H9 (cell line): ENCODE results near the gene AGAP3. TPM values are rescaled to one million over a fixed set of nuclear protein-coding genes. Genes with fewer than 3 reads are reported as not detected.

Experiments
- DNase-seq: peaks from one replicate; pipeline ENCODE4 v3.0.0-alpha.2; 2017
- H2AFZ ChIP-seq: one replicate; pipeline ENCODE4 v1.6.1; 2013; ENCODE audit warnings: mild to moderate bottlenecking, low read length, control low read depth, moderate library complexity
- H2AK5ac ChIP-seq: 2 replicates; pipeline ENCODE4 v1.6.1; 2013; ENCODE audit warnings: low read length, control low read depth, mixed read lengths; ENCODE audit not compliant: insufficient read length
- H2BK120ac ChIP-seq: one replicate; pipeline ENCODE4 v1.6.1; 2013; ENCODE audit warnings: low read depth, mild to moderate bottlenecking, low read length, control low read depth, inconsistent platforms; ENCODE audit not compliant: poor library complexity, severe bottlenecking
- H2BK12ac ChIP-seq: 2 replicates; pipeline ENCODE4 v1.6.1; 2013; ENCODE audit warnings: low read length, control low read depth, mixed read lengths, low read depth; ENCODE audit not compliant: insufficient read length
- H2BK15ac ChIP-seq: 2 replicates; pipeline ENCODE4 v1.6.1; 2013; ENCODE audit warnings: low read depth, low read length, control low read depth
- H2BK20ac ChIP-seq: one replicate; pipeline ENCODE4 v1.6.1; 2013; ENCODE audit warnings: low read depth, mild to moderate bottlenecking, low read length, control low read depth, inconsistent platforms; ENCODE audit not compliant: poor library complexity, severe bottlenecking
- H2BK5ac ChIP-seq: 2 replicates; pipeline ENCODE4 v1.6.1; 2013; ENCODE audit warnings: low read length, control low read depth, mixed read lengths; ENCODE audit not compliant: insufficient read length
- H3K14ac ChIP-seq: 2 replicates; pipeline ENCODE4 v1.6.1; 2013; ENCODE audit warnings: low read length, control low read depth; ENCODE audit not compliant: insufficient read depth
- H3K18ac ChIP-seq: 2 replicates; pipeline ENCODE4 v1.6.1; 2013; ENCODE audit warnings: low read depth, mild to moderate bottlenecking, mixed read lengths, low read length, control low read depth; ENCODE audit not compliant: insufficient read length
- H3K23ac ChIP-seq: 2 replicates; pipeline ENCODE4 v1.6.1; 2013; ENCODE audit warnings: low read length, control low read depth, mixed read lengths, low read depth; ENCODE audit not compliant: insufficient read length
- H3K23me2 ChIP-seq: 2 replicates; pipeline ENCODE4 v1.6.1; 2013; ENCODE audit warnings: low read depth, mild to moderate bottlenecking, mixed read lengths, low read length, control low read depth; ENCODE audit not compliant: insufficient read length, poor library complexity, severe bottlenecking
- H3K27ac ChIP-seq: 2 replicates; pipeline ENCODE4 v1.5.1; 2013; ENCODE audit warnings: low read length, control low read depth, mixed read lengths, low read depth; ENCODE audit not compliant: insufficient read length
- H3K27me3 ChIP-seq: 2 replicates; pipeline ENCODE4 v1.6.1; 2013; ENCODE audit warnings: low read length, control low read depth, inconsistent platforms; ENCODE audit not compliant: insufficient read depth
- H3K4ac ChIP-seq: 2 replicates; pipeline ENCODE4 v1.6.1; 2013; ENCODE audit warnings: low read depth, mild to moderate bottlenecking, control low read depth, inconsistent platforms, low read length, moderate library complexity
- H3K4me1 ChIP-seq: 2 replicates; pipeline ENCODE4 v1.6.1; 2013; ENCODE audit warnings: low read length, control low read depth, inconsistent platforms; ENCODE audit not compliant: insufficient read depth
- H3K4me2 ChIP-seq: 2 replicates; pipeline ENCODE4 v1.6.1; 2013; ENCODE audit warnings: low read length, control low read depth, mixed read lengths; ENCODE audit not compliant: insufficient read length, insufficient read depth
- H3K56ac ChIP-seq: 2 replicates; pipeline ENCODE4 v1.6.1; 2013; ENCODE audit warnings: low read depth, mild to moderate bottlenecking, mixed read lengths, low read length, control low read depth; ENCODE audit not compliant: insufficient read length
- H3K79me1 ChIP-seq: 2 replicates; pipeline ENCODE4 v1.6.1; 2013; ENCODE audit warnings: low read depth, mild to moderate bottlenecking, moderate library complexity, low read length, control low read depth, inconsistent platforms; ENCODE audit not compliant: insufficient read depth, poor library complexity, severe bottlenecking
- H3K79me2 ChIP-seq: 2 replicates; pipeline ENCODE4 v1.6.1; 2013; ENCODE audit warnings: low read length, control low read depth, inconsistent platforms; ENCODE audit not compliant: insufficient read depth
- H3K9ac ChIP-seq: 2 replicates; pipeline ENCODE4 v1.6.1; 2013; ENCODE audit warnings: low read length, control low read depth, mixed read lengths; ENCODE audit not compliant: insufficient read length; ENCODE audit errors: extremely low read depth
- H3K9me3 ChIP-seq: one replicate; pipeline ENCODE4 v1.6.1; 2013; ENCODE audit warnings: low read depth, low read length, inconsistent platforms; ENCODE audit not compliant: control insufficient read depth
- H3T11ph ChIP-seq: one replicate; pipeline ENCODE4 v1.6.1; 2013; ENCODE audit warnings: mild to moderate bottlenecking, low read length, control low read depth, inconsistent platforms
- H4K20me1 ChIP-seq: one replicate; pipeline ENCODE4 v1.6.1; 2013; ENCODE audit not compliant: control insufficient read depth, insufficient read length, insufficient read depth
- H4K5ac ChIP-seq: 2 replicates; pipeline ENCODE4 v1.6.1; 2013; ENCODE audit warnings: low read depth, mild to moderate bottlenecking, mixed read lengths, low read length, control low read depth; ENCODE audit not compliant: insufficient read length
- H4K8ac ChIP-seq: replicated peaks from 2 replicates; pipeline ENCODE4 v1.6.1; 2013; ENCODE audit warnings: low read length, control low read depth, mixed read lengths, low read depth; ENCODE audit not compliant: insufficient read length
- H4K91ac ChIP-seq: 2 replicates; pipeline ENCODE4 v1.6.1; 2013; ENCODE audit warnings: low read depth, mild to moderate bottlenecking, moderate library complexity, mixed read lengths, low read length, control low read depth; ENCODE audit not compliant: insufficient read length
- H3K27ac Mint-ChIP-seq, 3 experiments: 2 replicates in 2 of 3; 3 replicates in 1 of 3; pipeline ENCODE4 v1.8.0; 2020 to 2021; ENCODE audit warnings: mixed read lengths in 3 of 3, mild to moderate bottlenecking in 1 of 3, moderate library complexity in 1 of 3
- H3K27me3 Mint-ChIP-seq: 2 replicates; pipeline ENCODE4 v1.8.0; 2021; ENCODE audit warnings: low read depth, mild to moderate bottlenecking, moderate library complexity, mixed read lengths
- H3K36me3 Mint-ChIP-seq, 3 experiments: 2 replicates in 2 of 3; 3 replicates in 1 of 3; pipeline ENCODE4 v1.8.0; 2020 to 2021; ENCODE audit warnings: low read depth in 3 of 3, mixed read lengths in 3 of 3; ENCODE audit not compliant: insufficient read depth in 1 of 3
- H3K4me1 Mint-ChIP-seq, 2 experiments: 2 replicates each; pipeline ENCODE4 v1.8.0; 2020; ENCODE audit warnings: mixed read lengths in 2 of 2
- H3K4me3 Mint-ChIP-seq, 2 experiments: 2 replicates in 1 of 2; 3 replicates in 1 of 2; pipeline ENCODE4 v1.8.0; 2020 to 2021; ENCODE audit warnings: mild to moderate bottlenecking in 2 of 2, mixed read lengths in 2 of 2, moderate library complexity in 1 of 2
- H3K9me3 Mint-ChIP-seq, 2 experiments: 2 replicates in 1 of 2; 3 replicates in 1 of 2; pipeline ENCODE4 v1.8.0; 2020; ENCODE audit warnings: mild to moderate bottlenecking in 2 of 2, mixed read lengths in 2 of 2, moderate library complexity in 1 of 2
- WGBS: extraction: QIAGEN DNeasy Blood & Tissue Kit; methylation state at CpG from one replicate; pipeline ENCODE4 v1.1.7; 2013; ENCODE audit warnings: missing lambda C conversion rate, low lambda C conversion rate, mixed read lengths; ENCODE audit not compliant: insufficient read length; ENCODE audit errors: extremely low coverage; 5-methylcytosine and 5-hydroxymethylcytosine counted together
- total RNA-seq: library from RNA; stranded (reverse); gene quantifications from 2 replicates; pipeline ENCODE4 v1.2.1, GENCODE V29; 2021
- TF ChIP-seq, protein P1 (sequence below): fragments of 200-600 bp; sonication (generic); conservative IDR thresholded peaks from 3 replicates; pipeline ENCODE4 v1.8.0; 2021; ENCODE audit warnings: antibody characterized with exemption, mild to moderate bottlenecking

The AGAP3 gene
- total RNA-seq, 1 experiment from 2014 or later: 97.7 TPM

DNA sequence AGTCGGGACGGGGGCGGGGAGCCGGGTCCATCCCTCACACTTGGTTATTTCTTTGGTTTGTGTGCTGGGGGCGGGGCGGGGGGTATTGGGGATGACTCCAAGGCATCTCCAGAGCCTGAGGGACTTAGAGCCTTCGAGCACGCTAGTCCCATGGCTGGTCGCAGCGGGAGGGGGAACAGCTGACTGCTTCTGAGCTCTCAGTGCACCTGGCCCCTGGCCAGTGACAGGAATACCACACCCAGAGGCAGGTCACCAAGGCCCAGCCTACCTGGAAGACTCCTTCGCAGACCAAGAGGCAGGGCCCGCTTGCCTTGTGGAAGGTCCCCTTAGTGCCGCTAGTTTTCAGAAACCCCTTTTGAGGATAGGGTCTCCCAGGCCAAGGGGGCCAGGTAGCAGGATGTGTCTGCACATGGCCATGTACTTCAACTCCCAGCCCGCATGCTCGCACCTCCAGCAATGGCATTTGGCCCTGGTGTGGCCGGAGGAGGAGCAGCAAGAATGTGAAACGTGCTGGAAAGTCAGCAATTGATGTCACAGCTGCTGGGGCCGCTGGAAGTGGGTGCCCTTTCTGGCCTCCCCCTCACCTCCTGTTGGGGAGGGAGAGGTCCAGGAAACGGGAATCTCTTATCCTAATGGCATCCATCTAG is 40.3 kb downstream of the AGAP3 start:
- Histone ChIP-seq H3K4ac (no peak overlapping the region), H3K23me2 (peaks cover 10% of the 10 kb centered on the region), H2BK5ac (no peak overlapping the region), H2BK120ac (no peak overlapping the region), H2BK20ac (no peak overlapping the region), H3K27ac (no peak overlapping the region), H4K8ac (no peak overlapping the region), H3K14ac (no peak overlapping the region), H3K4me1 (peaks cover 3% of the 10 kb centered on the region; the same call in 1 of the 2 replicates), H3K79me1 (no peaks in the 10 kb centered on the region), H3K18ac (no peak overlapping the region), H3K9me3 (no peaks in the 10 kb centered on the region), H3K79me2 (no peaks in the 10 kb centered on the region), H3K27me3 (no peaks in the 10 kb centered on the region), H4K20me1 (no peaks in the 10 kb centered on the region), H2BK12ac (no peak overlapping the region), H4K5ac (no peak overlapping the region), H2BK15ac (no peak overlapping the region), H3K4me2 (peak overlapping the region; percentile 51), H3T11ph (no peak overlapping the region), H2AFZ (no peak overlapping the region), H3K56ac (no peak overlapping the region), H3K9ac (no peak overlapping the region), H4K91ac (no peak overlapping the region), H3K23ac (no peak overlapping the region), H2AK5ac (no peak overlapping the region)
- H3K4me1 Mint-ChIP-seq: peaks cover 19 to 26% of the 10 kb centered on the region in 2 experiments
- no peak overlapping the region for H3K27ac Mint-ChIP-seq
- H3K27me3 Mint-ChIP-seq: peaks cover 16% of the 10 kb centered on the region
- H3K36me3 Mint-ChIP-seq: peaks cover 30 to 51% (median 38%) of the 10 kb centered on the region in 3 experiments
- no CpG with 5 or more reads among the region's 19 CpGs for WGBS
- H3K4me3 Mint-ChIP-seq: peak overlapping the region; percentile 61 to 75
- no peak for DNase-seq
- TF ChIP-seq, protein P1, sequence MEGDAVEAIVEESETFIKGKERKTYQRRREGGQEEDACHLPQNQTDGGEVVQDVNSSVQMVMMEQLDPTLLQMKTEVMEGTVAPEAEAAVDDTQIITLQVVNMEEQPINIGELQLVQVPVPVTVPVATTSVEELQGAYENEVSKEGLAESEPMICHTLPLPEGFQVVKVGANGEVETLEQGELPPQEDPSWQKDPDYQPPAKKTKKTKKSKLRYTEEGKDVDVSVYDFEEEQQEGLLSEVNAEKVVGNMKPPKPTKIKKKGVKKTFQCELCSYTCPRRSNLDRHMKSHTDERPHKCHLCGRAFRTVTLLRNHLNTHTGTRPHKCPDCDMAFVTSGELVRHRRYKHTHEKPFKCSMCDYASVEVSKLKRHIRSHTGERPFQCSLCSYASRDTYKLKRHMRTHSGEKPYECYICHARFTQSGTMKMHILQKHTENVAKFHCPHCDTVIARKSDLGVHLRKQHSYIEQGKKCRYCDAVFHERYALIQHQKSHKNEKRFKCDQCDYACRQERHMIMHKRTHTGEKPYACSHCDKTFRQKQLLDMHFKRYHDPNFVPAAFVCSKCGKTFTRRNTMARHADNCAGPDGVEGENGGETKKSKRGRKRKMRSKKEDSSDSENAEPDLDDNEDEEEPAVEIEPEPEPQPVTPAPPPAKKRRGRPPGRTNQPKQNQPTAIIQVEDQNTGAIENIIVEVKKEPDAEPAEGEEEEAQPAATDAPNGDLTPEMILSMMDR: no peak
- H3K9me3 Mint-ChIP-seq: no peaks in the 10 kb centered on the region
